HCT116 (cell line): ENCODE results near the gene MRPS27. TPM values are rescaled to one million over a fixed set of nuclear protein-coding genes. Genes with fewer than 3 reads are reported as not detected.

Source experiments
- ATAC-seq: fragments of 200-7000 bp; cut with Tn5 transposase; 2 replicates; pipeline ENCODE4 v1.9.1; 2020; ENCODE audit warnings: mild to moderate bottlenecking, moderate library complexity
- BruUV-seq: library from RNA; stranded (reverse); fragments of 400-500 nt; replicated peaks from 2 replicates; lab custom pipeline; 2021; lab: Mats Ljungman, UMichigan
- CTCF ChIA-PET: fragments of 300-600 bp; sonication (Branson Sonifier 250); formaldehyde crosslinking; loops from one replicate; lab custom pipeline; 2021; ENCODE audit warnings: antibody characterized with exemption; lab: Charles Lee
- POLR2A ChIA-PET: fragments of 300-600, 350-600 bp; sonication (Branson Sonifier 250); formaldehyde crosslinking; loops from one replicate; lab custom pipeline; 2021; ENCODE audit warnings: antibody characterized with exemption; lab: Charles Lee
- RAD21 ChIA-PET, 2 experiments: fragments of 300-600 bp; sonication (Branson Sonifier 250); formaldehyde crosslinking; loops; one replicate each; lab custom pipeline; 2023; ENCODE audit warnings: low total read pairs in 2 of 2; ENCODE audit not compliant: uncharacterized antibody in 2 of 2, unreplicated experiment in 2 of 2, low non-redundant PET in 1 of 2; lab: Charles Lee
- DNase-seq: peaks from one replicate; pipeline ENCODE4 v3.0.0-alpha.2; 2010; ENCODE audit warnings: low read depth, low spot score
- H2AFZ ChIP-seq: fragments of 200-600 bp; shearing (Covaris generic), sonication (generic); 2 replicates; pipeline ENCODE4 v1.6.1; 2017; ENCODE audit warnings: low read depth, mixed run types, mixed read lengths, antibody characterized with exemption, low read length; ENCODE audit not compliant: poor library complexity, severe bottlenecking
- H3K27ac ChIP-seq: 2 replicates; pipeline ENCODE4 v1.5.1; 2012; ENCODE audit warnings: low read depth, low read length
- H3K27me3 ChIP-seq: fragments of 200-600 bp; sonication (generic); 2 replicates; pipeline ENCODE4 v1.6.1; 2016; ENCODE audit warnings: mixed run types, low read length, mixed read lengths; ENCODE audit not compliant: insufficient read depth
- H3K36me3 ChIP-seq, 2 experiments: fragments of 200-500 bp in 1 of 2; fragments of 200-600 bp in 1 of 2; sonication (Bioruptor generic) in 1 of 2; sonication (generic) in 1 of 2; 2 replicates each; pipeline versions ENCODE4 v1.5.1 to v1.6.1; 2014 to 2016; ENCODE audit warnings: low read length in 2 of 2, inconsistent platforms in 1 of 2, mixed read lengths in 1 of 2, mixed run types in 1 of 2; ENCODE audit not compliant: insufficient read depth in 2 of 2, control insufficient read depth in 1 of 2
- H3K4me1 ChIP-seq, 2 experiments: fragments of 200-600 bp in 1 of 2; sonication (generic) in 1 of 2; 2 replicates each; pipeline versions ENCODE4 v1.5.1 to v1.6.1; 2012 to 2017; ENCODE audit warnings: low read length in 2 of 2, inconsistent platforms in 1 of 2, mild to moderate bottlenecking in 1 of 2, mixed read lengths in 1 of 2, mixed run types in 1 of 2, moderate library complexity in 1 of 2; ENCODE audit not compliant: insufficient read depth in 2 of 2, control insufficient read depth in 1 of 2
- H3K4me2 ChIP-seq: fragments of 200-600 bp; sonication (generic); 2 replicates; pipeline ENCODE4 v1.6.1; 2017; ENCODE audit warnings: mixed run types, low read length, mixed read lengths
- H3K4me3 ChIP-seq, 2 experiments: fragments of 200-600 bp in 1 of 2; sonication (generic) in 1 of 2; replicated peaks in 1 of 2; 2 replicates each; pipeline ENCODE4 v1.5.1; 2011 to 2016; ENCODE audit warnings: low read length in 2 of 2, control low read depth in 1 of 2, low read depth in 1 of 2, mild to moderate bottlenecking in 1 of 2, mixed read lengths in 1 of 2, mixed run types in 1 of 2
- H3K79me2 ChIP-seq: fragments of 200-600 bp; sonication (generic); 2 replicates; pipeline ENCODE4 v1.6.1; 2017; ENCODE audit warnings: mild to moderate bottlenecking, mixed run types, low read length, moderate library complexity, mixed read lengths; ENCODE audit not compliant: insufficient read depth
- H3K9ac ChIP-seq: fragments of 200-600 bp; sonication (generic); 2 replicates; pipeline ENCODE4 v1.6.1; 2016; ENCODE audit warnings: low read length, mixed read lengths
- H3K9me2 ChIP-seq: fragments of 200-600 bp; sonication (generic), shearing (Covaris generic); 2 replicates; pipeline ENCODE4 v1.6.1; 2017; ENCODE audit warnings: mixed run types, mild to moderate bottlenecking, moderate library complexity; ENCODE audit not compliant: insufficient read depth
- H3K9me3 ChIP-seq, 2 experiments: fragments of 200-500 bp in 1 of 2; fragments of 200-600 bp in 1 of 2; sonication (Bioruptor generic) in 1 of 2; sonication (generic) in 1 of 2; 2 replicates each; pipeline ENCODE4 v1.6.1; 2014 to 2017; ENCODE audit warnings: low read length in 2 of 2, mixed read lengths in 2 of 2, inconsistent platforms in 1 of 2, low read depth in 1 of 2, mild to moderate bottlenecking in 1 of 2, mixed run types in 1 of 2, moderate library complexity in 1 of 2; ENCODE audit not compliant: control insufficient read depth in 1 of 2, insufficient read depth in 1 of 2
- H4K20me1 ChIP-seq: fragments of 200-600 bp; sonication (generic), shearing (Covaris generic); 2 replicates; pipeline ENCODE4 v1.6.1; 2017; ENCODE audit warnings: mixed run types, mild to moderate bottlenecking, moderate library complexity; ENCODE audit not compliant: insufficient read depth
- CBX3 ChIP-seq: IDR thresholded peaks from 2 replicates; pipeline ENCODE4 v1.6.1; 2012; ENCODE audit warnings: low read depth
- EGR1 ChIP-seq: IDR thresholded peaks from 2 replicates; pipeline ENCODE4 v1.6.1; 2012; ENCODE audit warnings: low read depth
- POLR2AphosphoS5 ChIP-seq: IDR thresholded peaks from 2 replicates; pipeline ENCODE4 v1.6.1; 2011; ENCODE audit warnings: mild to moderate bottlenecking, low read depth, low read length, moderate library complexity
- RAD21 ChIP-seq: IDR thresholded peaks from 2 replicates; pipeline ENCODE4 v1.6.1; 2012; ENCODE audit warnings: low read depth, mild to moderate bottlenecking
- intact Hi-C: fragments of 100-400 bp; cut with micrococcal nuclease; formaldehyde crosslinking; loops from 2 replicates; pipeline ENCODE4 v1.10.0; 2022
- total RNA-seq: library from RNA; stranded (reverse); gene quantifications from one replicate; pipeline ENCODE4 v1.2.1, GENCODE V29; 2021; ENCODE audit not compliant: unreplicated experiment
- TF ChIP-seq, protein P1 (sequence below): IDR thresholded peaks from 2 replicates; pipeline ENCODE4 v1.6.1; 2012; ENCODE audit warnings: low read depth
- TF ChIP-seq, protein P2 (sequence below), 3 experiments: fragments of 200-600 bp in 1 of 3; sonication (generic) in 1 of 3; IDR thresholded peaks in 2 of 3; conservative IDR thresholded peaks in 1 of 3; 2 replicates each; pipeline ENCODE4 v1.5.1; 2012 to 2017; ENCODE audit warnings: low read depth in 2 of 3, low read length in 2 of 3, antibody characterized with exemption in 1 of 3, borderline replicate concordance in 1 of 3, control low read depth in 1 of 3, mild to moderate bottlenecking in 1 of 3, mixed read lengths in 1 of 3, mixed run types in 1 of 3, moderate library complexity in 1 of 3; ENCODE audit not compliant: insufficient read depth in 1 of 3

Gene MRPS27
- total RNA-seq, 1 experiment from 2014 or later: 113 TPM

DNA sequence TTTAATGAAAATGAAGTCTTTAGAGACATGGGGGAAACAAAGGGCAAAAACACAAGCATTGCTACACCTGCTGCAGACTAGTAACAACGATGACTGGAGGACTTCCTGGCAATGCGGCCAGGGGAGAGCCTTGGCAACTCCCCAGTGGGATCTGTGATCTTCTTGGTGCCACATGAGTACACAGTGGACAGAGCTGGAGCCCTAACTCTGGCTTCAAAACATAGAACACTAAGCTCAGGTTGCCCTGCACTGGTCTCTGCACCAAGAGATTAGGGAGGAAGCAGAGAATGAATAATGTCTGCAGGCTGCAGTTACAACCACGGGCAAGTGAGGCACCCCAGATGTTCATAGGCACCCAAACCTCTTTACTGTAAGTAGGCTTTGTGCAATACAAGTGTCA, 91.1 kb downstream of the MRPS27 start:
- Histone ChIP-seq H3K27ac (no peak overlapping the region), H3K4me1 (peaks cover 12 to 19% of the 10 kb centered on the region in 2 experiments), H3K9ac (no peak overlapping the region), H3K27me3 (no peaks in the 10 kb centered on the region), H3K36me3 (peaks cover 11 to 40% of the 10 kb centered on the region in 2 experiments; a peak in 3 of 4 replicates), H2AFZ (no peak overlapping the region), H3K4me2 (no peak overlapping the region), H3K4me3 (no peak overlapping the region), H3K79me2 (peaks cover 9% of the 10 kb centered on the region; the same call in 1 of the 2 replicates), H3K9me2 (no peaks in the 10 kb centered on the region), H4K20me1 (no peaks in the 10 kb centered on the region), H3K9me3 (no peaks in the 10 kb centered on the region)
- intact Hi-C loops: loop anchor here (10.0 kb wide), 1 partner anchor 674 kb away; no protein-coding TSS in a partner anchor
- ChIA-PET POLR2A (no interaction called here), RAD21 (no interaction called here), CTCF (no interaction called here)
- ATAC-seq (no peak), DNase-seq (no peak)
- TF ChIP-seq RAD21 (no peak), EGR1 (no peak), POLR2AphosphoS5 (no peak), CBX3 (no peak)
- TF ChIP-seq, protein P1, sequence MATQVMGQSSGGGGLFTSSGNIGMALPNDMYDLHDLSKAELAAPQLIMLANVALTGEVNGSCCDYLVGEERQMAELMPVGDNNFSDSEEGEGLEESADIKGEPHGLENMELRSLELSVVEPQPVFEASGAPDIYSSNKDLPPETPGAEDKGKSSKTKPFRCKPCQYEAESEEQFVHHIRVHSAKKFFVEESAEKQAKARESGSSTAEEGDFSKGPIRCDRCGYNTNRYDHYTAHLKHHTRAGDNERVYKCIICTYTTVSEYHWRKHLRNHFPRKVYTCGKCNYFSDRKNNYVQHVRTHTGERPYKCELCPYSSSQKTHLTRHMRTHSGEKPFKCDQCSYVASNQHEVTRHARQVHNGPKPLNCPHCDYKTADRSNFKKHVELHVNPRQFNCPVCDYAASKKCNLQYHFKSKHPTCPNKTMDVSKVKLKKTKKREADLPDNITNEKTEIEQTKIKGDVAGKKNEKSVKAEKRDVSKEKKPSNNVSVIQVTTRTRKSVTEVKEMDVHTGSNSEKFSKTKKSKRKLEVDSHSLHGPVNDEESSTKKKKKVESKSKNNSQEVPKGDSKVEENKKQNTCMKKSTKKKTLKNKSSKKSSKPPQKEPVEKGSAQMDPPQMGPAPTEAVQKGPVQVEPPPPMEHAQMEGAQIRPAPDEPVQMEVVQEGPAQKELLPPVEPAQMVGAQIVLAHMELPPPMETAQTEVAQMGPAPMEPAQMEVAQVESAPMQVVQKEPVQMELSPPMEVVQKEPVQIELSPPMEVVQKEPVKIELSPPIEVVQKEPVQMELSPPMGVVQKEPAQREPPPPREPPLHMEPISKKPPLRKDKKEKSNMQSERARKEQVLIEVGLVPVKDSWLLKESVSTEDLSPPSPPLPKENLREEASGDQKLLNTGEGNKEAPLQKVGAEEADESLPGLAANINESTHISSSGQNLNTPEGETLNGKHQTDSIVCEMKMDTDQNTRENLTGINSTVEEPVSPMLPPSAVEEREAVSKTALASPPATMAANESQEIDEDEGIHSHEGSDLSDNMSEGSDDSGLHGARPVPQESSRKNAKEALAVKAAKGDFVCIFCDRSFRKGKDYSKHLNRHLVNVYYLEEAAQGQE: no peak
- TF ChIP-seq, protein P2, sequence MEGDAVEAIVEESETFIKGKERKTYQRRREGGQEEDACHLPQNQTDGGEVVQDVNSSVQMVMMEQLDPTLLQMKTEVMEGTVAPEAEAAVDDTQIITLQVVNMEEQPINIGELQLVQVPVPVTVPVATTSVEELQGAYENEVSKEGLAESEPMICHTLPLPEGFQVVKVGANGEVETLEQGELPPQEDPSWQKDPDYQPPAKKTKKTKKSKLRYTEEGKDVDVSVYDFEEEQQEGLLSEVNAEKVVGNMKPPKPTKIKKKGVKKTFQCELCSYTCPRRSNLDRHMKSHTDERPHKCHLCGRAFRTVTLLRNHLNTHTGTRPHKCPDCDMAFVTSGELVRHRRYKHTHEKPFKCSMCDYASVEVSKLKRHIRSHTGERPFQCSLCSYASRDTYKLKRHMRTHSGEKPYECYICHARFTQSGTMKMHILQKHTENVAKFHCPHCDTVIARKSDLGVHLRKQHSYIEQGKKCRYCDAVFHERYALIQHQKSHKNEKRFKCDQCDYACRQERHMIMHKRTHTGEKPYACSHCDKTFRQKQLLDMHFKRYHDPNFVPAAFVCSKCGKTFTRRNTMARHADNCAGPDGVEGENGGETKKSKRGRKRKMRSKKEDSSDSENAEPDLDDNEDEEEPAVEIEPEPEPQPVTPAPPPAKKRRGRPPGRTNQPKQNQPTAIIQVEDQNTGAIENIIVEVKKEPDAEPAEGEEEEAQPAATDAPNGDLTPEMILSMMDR (IDR thresholded peaks at IDR 0.05 in 2 of 3, conservative IDR thresholded peaks at IDR 0.05 in 1 of 3; ENCODE audit: borderline replicate concordance in 1 of 3, insufficient read depth in 1 of 3, low read depth in 2 of 3, low read length in 2 of 3): no peak
- BruUV-seq: no TSS peak
